OCI-LY3 (cell line): ENCODE data around the gene BICRA.
A peak's percentile ranks its signal among the peaks of the same experiment; 100 is the strongest.

Source experiments
- H2AFZ ChIP-seq: fragments of 200-600, 300-600 bp; shearing (Covaris generic); 2 replicates; pipeline ENCODE4 v1.6.0; 2014; ENCODE audit warnings: antibody characterized with exemption, low read depth, low read length
- H3K27ac ChIP-seq: fragments of 200-600, 300-600 bp; sonication (generic); 2 replicates; pipeline ENCODE4 v1.5.1; 2014; ENCODE audit warnings: mild to moderate bottlenecking, low read length, moderate library complexity, mixed read lengths
- H3K27me3 ChIP-seq: fragments of 200-600, 300-600 bp; sonication (generic); 2 replicates; pipeline ENCODE4 v1.6.1; 2014; ENCODE audit warnings: low read depth, low read length, mixed read lengths
- H3K36me3 ChIP-seq: fragments of 200-600, 300-600 bp; sonication (generic); replicated peaks from 2 replicates; pipeline ENCODE3; 2014; ENCODE audit warnings: low read depth, low read length, mixed read lengths
- H3K4me1 ChIP-seq: fragments of 300-600, 200-600 bp; sonication (generic); 2 replicates; pipeline ENCODE4 v1.6.1; 2014; ENCODE audit warnings: low read length, mixed read lengths
- H3K4me2 ChIP-seq: fragments of 200-600, 300-600 bp; sonication (generic); 2 replicates; pipeline ENCODE4 v1.6.1; 2014; ENCODE audit warnings: low read length, mixed read lengths
- H3K4me3 ChIP-seq: fragments of 300-600, 200-600 bp; sonication (generic); 2 replicates; pipeline ENCODE4 v1.5.1; 2014; ENCODE audit warnings: antibody characterized with exemption, mild to moderate bottlenecking, low read length, moderate library complexity
- H3K79me2 ChIP-seq: fragments of 300-600, 200-600 bp; shearing (Covaris generic); 2 replicates; pipeline ENCODE4 v1.6.1; 2014; ENCODE audit warnings: mild to moderate bottlenecking, low read length, mixed read lengths
- H3K9ac ChIP-seq: fragments of 300-600, 200-600 bp; shearing (Covaris generic); 2 replicates; pipeline ENCODE4 v1.6.0; 2014; ENCODE audit warnings: mild to moderate bottlenecking, low read length, moderate library complexity
- H3K9me3 ChIP-seq: fragments of 200-600, 300-600 bp; shearing (Covaris generic); 2 replicates; pipeline ENCODE4 v1.6.1; 2014; ENCODE audit warnings: low read length, mixed read lengths; ENCODE audit not compliant: insufficient read depth
- H4K20me1 ChIP-seq: fragments of 200-600, 300-600 bp; sonication (generic); 2 replicates; pipeline ENCODE4 v1.6.1; 2016; ENCODE audit warnings: low read length, mixed read lengths; ENCODE audit not compliant: insufficient read depth
- EZH2phosphoT487 ChIP-seq: fragments of 200-600 bp; shearing (Covaris generic); IDR thresholded peaks from 2 replicates; pipeline ENCODE4 v1.6.1; 2018; ENCODE audit warnings: antibody characterized with exemption, mixed run types, low read depth
- TF ChIP-seq, protein P1 (sequence below): fragments of 200-600, 300-600 bp; sonication (generic); IDR thresholded peaks from 2 replicates; pipeline ENCODE4 v1.5.1; 2014; ENCODE audit warnings: antibody characterized with exemption, low read length, low read depth

The BICRA gene

DNA sequence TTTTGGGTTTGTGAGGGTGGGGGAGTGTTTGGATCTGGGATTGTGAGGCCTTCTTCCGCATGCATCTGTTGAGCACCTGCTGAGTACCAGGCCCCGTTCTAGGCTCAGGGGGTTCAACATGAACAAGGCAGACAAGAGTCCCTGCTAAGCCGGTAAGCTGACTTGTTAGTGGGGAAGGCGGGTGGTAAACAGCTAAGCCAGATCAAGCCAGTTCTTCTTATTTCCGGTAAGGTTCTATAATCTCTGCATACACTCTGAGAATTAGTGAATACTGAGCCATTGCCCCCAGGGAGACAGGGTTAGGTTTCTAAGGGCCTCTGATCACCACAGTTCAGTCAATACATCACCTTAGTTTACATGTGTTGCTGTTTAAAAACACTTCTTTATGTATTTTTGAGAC is 94.4 kb downstream of the BICRA start:
- Histone ChIP-seq H3K4me1 (no peaks in the 10 kb centered on the region), H3K79me2 (no peaks in the 10 kb centered on the region), H2AFZ (no peak overlapping the region), H3K9ac (no peak overlapping the region), H3K27ac (no peak overlapping the region), H3K36me3 (peaks cover 11% of the 10 kb centered on the region), H3K4me3 (no peak overlapping the region), H4K20me1 (no peaks in the 10 kb centered on the region), H3K9me3 (no peaks in the 10 kb centered on the region), H3K4me2 (no peak overlapping the region), H3K27me3 (no peaks in the 10 kb centered on the region)
- TF ChIP-seq, protein P1, sequence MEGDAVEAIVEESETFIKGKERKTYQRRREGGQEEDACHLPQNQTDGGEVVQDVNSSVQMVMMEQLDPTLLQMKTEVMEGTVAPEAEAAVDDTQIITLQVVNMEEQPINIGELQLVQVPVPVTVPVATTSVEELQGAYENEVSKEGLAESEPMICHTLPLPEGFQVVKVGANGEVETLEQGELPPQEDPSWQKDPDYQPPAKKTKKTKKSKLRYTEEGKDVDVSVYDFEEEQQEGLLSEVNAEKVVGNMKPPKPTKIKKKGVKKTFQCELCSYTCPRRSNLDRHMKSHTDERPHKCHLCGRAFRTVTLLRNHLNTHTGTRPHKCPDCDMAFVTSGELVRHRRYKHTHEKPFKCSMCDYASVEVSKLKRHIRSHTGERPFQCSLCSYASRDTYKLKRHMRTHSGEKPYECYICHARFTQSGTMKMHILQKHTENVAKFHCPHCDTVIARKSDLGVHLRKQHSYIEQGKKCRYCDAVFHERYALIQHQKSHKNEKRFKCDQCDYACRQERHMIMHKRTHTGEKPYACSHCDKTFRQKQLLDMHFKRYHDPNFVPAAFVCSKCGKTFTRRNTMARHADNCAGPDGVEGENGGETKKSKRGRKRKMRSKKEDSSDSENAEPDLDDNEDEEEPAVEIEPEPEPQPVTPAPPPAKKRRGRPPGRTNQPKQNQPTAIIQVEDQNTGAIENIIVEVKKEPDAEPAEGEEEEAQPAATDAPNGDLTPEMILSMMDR, result no peak
- TF ChIP-seq EZH2phosphoT487, result no peak

DNA sequence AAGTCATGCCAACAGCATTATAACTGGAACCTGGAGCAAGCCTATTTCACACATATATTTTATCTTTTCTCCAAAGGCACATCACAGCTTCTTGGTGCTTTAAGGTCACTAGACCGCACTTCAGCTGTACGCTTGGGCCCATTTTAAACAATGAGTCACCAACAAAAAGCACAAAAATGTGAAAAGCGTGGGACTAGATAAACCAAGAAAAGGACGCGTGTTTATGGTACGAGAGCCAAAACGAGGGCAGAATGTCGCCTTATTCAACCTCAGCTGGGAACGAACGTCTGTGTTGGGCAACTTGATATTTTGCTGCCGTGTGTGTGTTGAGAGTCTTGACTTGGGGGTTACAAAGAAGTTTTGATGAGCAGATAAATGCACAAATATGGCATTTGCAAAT is 95.1 kb downstream of the BICRA start:
- no peak overlapping the region for H3K4me3 ChIP-seq
- H2AFZ ChIP-seq, result no peak overlapping the region
- H3K27me3 ChIP-seq, result no peaks in the 10 kb centered on the region
- no peak overlapping the region for H3K9ac ChIP-seq
- no peak overlapping the region for H3K4me2 ChIP-seq
- TF ChIP-seq, protein P1, result no peak
- no peak for TF ChIP-seq EZH2phosphoT487
- H3K9me3 ChIP-seq, result no peaks in the 10 kb centered on the region
- H3K79me2 ChIP-seq, result no peaks in the 10 kb centered on the region
- no peaks in the 10 kb centered on the region for H3K4me1 ChIP-seq
- no peak overlapping the region for H3K27ac ChIP-seq
- peaks cover 11% of the 10 kb centered on the region for H3K36me3 ChIP-seq
- no peaks in the 10 kb centered on the region for H4K20me1 ChIP-seq

DNA sequence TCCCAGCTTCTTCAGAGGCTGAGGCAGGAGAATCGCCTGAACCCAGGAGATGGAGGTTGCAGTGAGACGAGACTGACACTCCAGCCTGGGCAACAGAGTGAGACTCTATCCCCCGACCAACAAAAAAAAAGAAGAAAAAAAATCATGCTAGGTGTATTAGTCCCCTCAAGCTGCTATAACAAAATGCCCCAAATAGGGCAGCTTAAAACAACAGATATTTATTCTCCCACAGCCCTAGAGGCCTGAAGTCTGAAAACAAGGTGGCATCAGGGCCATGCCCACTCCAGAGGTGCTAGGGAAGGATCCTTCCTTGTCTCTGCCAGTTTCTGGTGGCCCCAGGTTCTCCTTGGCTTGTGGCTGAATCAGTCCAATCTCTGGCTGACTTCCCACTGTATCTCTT is 95.7 kb downstream of the BICRA start:
- Histone ChIP-seq H4K20me1 (no peaks in the 10 kb centered on the region), H3K27me3 (no peaks in the 10 kb centered on the region), H3K27ac (no peak overlapping the region), H3K4me2 (no peak overlapping the region), H2AFZ (no peak overlapping the region), H3K9ac (no peak overlapping the region), H3K79me2 (no peaks in the 10 kb centered on the region), H3K9me3 (no peaks in the 10 kb centered on the region), H3K4me1 (no peaks in the 10 kb centered on the region), H3K4me3 (no peak overlapping the region), H3K36me3 (peaks cover 11% of the 10 kb centered on the region)
- TF ChIP-seq EZH2phosphoT487, result no peak
- TF ChIP-seq, protein P1, result no peak

DNA sequence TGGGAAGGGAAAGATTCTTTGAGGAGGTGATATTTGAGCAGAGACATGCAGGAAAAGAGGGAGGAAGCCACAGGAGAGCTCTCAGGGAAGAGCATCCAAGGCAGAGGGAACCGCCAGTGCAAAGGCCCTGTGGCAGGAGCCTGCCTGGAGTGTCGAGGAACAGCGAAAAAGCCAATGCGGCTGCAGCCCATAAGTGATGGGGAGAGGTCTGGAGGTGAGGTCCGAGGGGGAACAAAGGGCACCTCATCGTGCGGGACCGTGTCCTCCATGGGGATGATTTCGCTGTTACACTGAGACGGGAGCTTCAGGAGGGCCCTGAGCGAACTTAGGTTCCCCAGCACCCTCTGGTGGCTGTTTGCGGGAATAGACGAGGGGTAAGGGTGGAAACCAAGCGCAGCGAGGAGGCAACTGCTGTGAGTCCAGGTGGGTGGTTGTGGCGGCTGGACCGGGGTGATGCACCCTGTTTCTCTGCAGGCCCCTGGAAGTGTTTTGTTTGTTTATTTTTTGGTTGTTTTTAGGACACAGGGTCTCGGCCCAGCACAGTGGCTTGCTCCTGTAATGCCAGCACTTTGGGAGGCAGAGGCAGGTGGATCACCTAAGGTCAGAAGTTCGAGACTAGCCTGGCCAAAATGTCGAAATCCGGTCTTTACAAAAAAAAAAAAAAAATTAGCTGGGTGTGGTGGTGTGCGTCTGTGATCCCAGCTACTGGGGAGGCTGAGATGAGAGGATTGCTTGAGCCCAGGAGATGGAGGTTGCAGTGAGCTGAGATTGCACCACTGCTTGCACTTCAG is 98.4 kb downstream of the BICRA start:
- no peaks in the 10 kb centered on the region for H3K4me1 ChIP-seq
- 0 out of 2 replicates have a peak overlapping the region, but pooled peaks have one; percentile 28 for H3K4me2 ChIP-seq
- H4K20me1 ChIP-seq, result no peaks in the 10 kb centered on the region
- no peak overlapping the region for H3K9ac ChIP-seq
- no peak overlapping the region for H2AFZ ChIP-seq
- no peaks in the 10 kb centered on the region for H3K79me2 ChIP-seq
- no peaks in the 10 kb centered on the region for H3K9me3 ChIP-seq
- no peaks in the 10 kb centered on the region for H3K27me3 ChIP-seq
- no peak overlapping the region for H3K4me3 ChIP-seq
- no peak overlapping the region for H3K27ac ChIP-seq
- no peak for TF ChIP-seq EZH2phosphoT487
- TF ChIP-seq, protein P1, result peak; percentile 86
- peaks cover 11% of the 10 kb centered on the region for H3K36me3 ChIP-seq
